Gastroesophageal sphincter (tissue), 3 donors: ENCODE results near the gene KCNH3.

Source experiments
- CTCF ChIP-seq, 4 experiments: fragments of 200-600 bp in 2 of 4; fragments of 450-650 bp in 2 of 4; sonication (generic) in 1 of 4; IDR thresholded peaks; one replicate each; pipeline ENCODE4 v1.5.1; 2017 to 2019; ENCODE audit warnings: antibody characterized with exemption in 4 of 4, mild to moderate bottlenecking in 2 of 4, moderate library complexity in 2 of 4
- POLR2A ChIP-seq, 2 donors: fragments of 450-650 bp; IDR thresholded peaks; one replicate each; pipeline ENCODE4 v1.6.1; 2017; ENCODE audit warnings: antibody characterized with exemption in 2 of 2, mild to moderate bottlenecking in 2 of 2, moderate library complexity in 1 of 2

GRCh38 chr12:49505672-49506071, 33.2 kb upstream of the KCNH3 start:
- no peak for TF ChIP-seq POLR2A (IDR thresholded peaks at IDR 0.05)
- no peak for TF ChIP-seq CTCF (IDR thresholded peaks at IDR 0.05)
